NCI-H2029 treated with DMSO at 0.1 percent for 48 hours (cell line): ENCODE measurements around the gene CRCP.
"Not testable (repeated sequence)": the region's sequence is repeated elsewhere in the genome, so short reads cannot be mapped to it uniquely, and the experiment has no call there.

ENCODE experiments used
- DNase-seq: peaks from one replicate; lab custom pipeline; 2025; lab: John Stamatoyannopoulos, UW

The CRCP gene

GRCh38 chr7:66156035-66156434 is 41.4 kb downstream of the CRCP start:
- not testable (repeated sequence) for DNase-seq

DNA sequence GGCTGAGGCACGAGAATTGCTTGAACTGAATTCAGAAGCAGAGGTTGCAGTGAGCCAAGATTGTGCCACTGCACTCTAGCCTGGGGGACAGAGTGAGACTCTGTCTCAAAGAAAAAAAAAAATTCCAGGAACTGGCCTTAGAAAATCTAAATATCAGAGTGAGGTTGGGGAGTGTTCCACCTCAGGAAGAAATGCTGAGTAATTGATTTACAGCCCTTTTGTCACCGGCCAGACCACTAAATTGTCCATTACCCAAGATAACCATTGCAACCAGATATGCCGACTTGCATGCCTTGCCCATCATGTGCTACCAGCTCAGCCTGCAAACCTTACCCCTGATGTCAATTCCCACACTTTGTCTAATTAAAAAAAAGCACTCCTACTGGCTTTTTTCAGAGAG is 42.4 kb downstream of the CRCP start:
- DNase-seq: no peak

DNA sequence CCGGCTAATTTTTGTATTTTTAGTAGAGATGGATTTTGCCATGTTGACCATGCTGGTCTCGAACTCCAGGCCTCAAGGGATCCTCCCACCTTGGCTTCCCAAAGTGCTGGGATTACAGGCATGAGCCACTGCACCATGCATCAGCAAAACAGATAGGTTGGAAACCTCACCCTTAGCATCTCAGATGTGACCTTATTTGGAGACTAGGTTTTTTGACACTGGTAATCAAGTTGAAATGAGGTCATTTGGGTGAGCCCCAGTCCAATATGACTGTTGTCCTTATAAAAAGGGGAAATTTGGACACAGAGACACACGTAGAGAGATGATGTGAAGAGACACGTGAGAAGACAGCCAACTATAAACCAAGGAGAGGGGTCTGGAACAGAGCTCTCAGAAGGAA is 48.0 kb downstream of the CRCP start:
- DNase-seq: no peak

DNA sequence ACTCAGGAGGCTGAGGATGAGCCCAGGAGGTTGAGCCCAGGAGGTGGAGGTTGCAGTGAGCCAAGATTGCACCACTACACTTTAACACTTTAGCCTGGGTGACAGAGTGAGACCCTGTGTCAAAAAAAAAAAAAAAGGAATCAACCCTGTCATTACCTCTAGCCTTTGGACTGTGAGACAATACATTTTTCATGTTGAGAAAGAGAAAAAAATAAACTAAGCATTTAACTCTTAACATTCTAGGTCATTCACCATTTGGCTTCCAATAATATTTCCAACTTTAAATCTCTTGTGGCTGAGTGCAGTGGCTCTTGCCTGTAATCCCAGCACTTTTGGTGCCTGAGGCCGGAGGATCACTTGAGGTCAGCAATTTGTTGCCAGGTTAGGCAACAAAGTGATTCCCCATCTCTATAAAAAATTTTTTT is 48.6 kb downstream of the CRCP start:
- DNase-seq: no peak

GRCh38 chr7:66164356-66164755 is 49.7 kb downstream of the CRCP start:
- no peak for DNase-seq

- DNase-seq: peak; percentile 75
Measured at GRCh38 chr7:66167773-66168387, 53.2 kb downstream of the CRCP start.

- no peak for DNase-seq
Measured at GRCh38 chr7:66169616-66170015, 55.0 kb downstream of the CRCP start.

DNA sequence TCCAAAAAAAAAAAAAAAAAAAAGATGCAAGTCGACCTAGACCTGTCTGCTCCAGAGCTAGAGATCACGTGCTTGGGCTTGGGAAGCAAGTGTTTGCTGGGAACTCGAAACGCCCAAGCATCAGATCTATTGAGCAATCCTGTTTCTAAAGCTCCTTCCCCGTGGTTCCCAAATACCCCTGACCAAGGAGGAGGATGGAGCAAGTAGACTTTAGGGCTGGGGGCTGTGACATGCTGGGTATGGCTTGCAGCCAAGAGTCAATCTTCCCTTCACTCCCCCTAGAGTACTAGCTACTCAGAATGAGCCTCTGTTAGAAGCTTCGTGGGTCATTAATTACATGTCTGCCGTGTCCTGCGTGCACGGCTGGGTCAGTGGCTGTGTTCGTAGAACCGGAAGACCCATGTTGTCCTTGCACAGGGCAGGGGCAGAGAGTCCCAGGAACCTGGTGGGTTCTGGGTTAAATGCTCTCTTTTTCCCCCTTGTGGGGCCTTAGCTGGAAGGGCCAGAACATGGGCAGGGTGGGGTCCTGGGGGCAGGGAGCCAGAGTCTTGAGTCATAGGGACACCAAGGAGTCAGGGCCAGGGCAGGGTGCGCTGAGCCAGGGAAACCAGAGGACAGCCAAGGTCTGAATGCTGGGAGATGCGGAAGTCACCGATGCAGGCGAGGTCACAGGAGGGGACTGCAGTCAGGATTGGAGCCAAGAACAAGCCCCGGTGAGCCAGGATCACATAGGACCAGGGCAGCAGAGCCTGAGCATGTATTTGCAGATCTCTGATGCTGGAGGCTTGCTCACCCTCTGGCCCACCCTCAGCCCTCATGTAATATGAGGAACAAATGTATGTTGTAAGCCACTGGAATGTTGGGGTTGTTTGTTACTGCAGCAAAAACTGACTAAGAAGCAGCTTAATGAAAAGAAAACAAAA is 55.9 kb downstream of the CRCP start:
- no peak for DNase-seq

DNA sequence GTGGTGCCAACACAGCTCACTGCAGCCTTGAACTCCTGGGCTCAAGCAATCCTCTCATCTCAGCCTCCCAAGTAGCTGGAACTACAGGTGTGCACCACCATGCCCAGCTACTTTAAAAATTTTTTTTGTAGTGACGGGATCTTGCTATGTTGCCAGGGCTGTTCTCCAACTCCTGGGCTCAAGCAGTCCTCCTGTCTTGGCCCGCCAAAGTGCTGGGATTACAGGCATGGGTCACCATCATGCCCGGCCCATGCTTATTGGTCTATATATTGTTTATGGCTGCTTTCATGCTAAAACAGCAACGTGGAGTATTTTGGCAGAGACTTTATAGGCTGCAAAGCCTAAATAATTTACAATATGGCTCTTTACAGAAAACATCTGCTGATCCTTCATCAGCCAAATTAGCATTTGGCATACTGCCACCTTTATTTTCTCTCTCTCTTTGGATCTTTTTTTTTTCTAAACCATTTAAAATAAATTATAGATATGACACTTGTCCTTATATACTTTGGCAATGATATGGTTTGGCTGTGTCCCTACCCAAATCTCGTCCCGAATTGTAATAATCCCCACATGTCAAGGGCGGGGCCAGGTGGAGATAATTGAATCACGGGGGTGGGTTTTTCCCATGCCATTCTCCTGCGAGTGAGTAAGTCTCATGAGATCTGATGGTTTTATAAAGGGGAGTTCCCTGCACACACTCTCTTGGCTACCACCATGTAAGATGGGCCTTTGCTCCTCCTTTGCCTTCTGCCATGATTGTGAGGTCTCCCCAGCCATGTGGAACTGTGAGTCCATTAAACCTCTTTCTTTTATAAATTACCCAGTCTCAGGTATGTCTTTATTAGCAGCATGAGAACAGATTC is 58.1 kb downstream of the CRCP start:
- not testable (repeated sequence) for DNase-seq

DNA sequence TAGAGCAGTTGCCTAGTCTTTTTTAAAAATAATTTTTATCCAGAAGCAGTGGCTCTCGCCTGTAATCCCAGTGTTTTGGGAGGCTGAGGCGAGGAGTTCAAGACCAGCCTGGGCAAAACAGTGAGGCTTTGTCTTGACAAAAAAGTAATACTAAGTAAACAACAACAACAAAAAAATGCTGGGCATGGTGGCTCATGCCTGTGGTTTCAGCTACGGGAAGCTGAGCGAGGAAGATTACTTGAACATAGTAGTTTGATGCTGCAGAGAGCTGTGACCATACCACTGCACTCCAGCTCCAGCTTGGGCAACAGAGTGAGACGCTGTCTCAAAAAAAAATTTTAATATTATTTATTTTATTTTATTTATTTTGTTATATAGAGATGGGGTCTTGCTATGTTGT is 59.2 kb downstream of the CRCP start:
- no peak for DNase-seq

GRCh38 chr7:66175006-66175405 is 60.4 kb downstream of the CRCP start:
- not testable (repeated sequence) for DNase-seq

DNA sequence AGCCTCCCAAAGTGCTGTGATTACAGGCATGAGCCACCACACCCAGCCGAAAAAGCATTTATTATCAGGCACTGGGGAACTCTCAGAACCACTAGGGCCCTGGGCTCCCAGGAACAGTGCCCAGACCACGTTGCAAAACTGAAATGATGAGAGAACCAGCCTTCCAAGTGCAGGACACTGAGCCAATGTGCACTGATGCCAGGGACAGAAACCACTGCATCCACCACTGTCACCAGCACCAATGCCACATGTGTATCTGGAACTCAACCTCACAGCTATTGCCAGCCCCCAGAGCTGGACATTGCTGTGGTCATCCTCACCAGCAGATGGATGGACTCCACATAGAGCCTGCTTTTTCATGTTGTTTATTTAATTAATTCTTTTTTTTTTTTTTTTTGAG is 62.3 kb downstream of the CRCP start:
- no peak for DNase-seq

DNA sequence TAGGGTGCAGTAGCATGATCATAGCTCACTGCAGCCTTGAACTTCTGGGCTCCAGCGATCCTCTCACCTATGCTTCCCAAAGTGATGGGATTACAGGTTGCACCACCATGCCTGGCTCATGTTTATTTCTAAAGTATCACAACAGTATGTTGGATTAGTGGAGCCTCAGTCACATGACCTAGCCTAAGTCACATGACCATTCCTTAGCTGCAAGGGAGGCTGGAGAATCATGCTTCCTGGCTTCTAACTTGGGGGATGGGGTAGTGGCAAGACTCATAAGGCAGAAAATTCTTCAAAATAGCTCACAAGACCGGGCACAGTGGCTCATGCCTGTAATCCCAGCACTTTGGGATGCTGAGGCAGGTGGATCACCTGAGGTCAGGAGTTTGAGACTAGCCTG is 63.6 kb downstream of the CRCP start:
- DNase-seq: no peak

- DNase-seq: no peak
Measured at GRCh38 chr7:66181329-66181728, 66.7 kb downstream of the CRCP start.

DNA sequence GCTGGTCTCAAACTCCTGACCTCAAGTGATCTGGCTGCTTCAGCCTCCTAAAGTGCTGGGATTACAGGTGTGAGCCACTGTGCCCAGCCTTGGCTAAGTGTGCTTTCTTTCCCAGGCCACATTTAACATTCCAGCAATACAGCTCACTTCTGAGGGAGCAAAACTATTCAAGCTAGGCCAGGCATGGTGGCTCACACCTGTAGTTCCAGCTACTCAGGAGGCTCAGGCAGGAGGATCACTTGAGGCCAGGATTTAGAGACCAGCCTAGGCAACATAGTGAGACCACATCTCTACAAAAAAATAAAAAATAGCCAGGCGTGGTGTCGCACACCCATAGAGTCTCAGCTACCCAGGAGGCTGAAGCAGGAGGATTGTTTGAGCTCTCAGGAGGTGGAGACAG is 67.2 kb downstream of the CRCP start:
- no peak for DNase-seq

- no peak for DNase-seq
Measured at GRCh38 chr7:66182920-66183319, 68.3 kb downstream of the CRCP start.

GRCh38 chr7:66183700-66184099 is 69.1 kb downstream of the CRCP start:
- DNase-seq: no peak

DNA sequence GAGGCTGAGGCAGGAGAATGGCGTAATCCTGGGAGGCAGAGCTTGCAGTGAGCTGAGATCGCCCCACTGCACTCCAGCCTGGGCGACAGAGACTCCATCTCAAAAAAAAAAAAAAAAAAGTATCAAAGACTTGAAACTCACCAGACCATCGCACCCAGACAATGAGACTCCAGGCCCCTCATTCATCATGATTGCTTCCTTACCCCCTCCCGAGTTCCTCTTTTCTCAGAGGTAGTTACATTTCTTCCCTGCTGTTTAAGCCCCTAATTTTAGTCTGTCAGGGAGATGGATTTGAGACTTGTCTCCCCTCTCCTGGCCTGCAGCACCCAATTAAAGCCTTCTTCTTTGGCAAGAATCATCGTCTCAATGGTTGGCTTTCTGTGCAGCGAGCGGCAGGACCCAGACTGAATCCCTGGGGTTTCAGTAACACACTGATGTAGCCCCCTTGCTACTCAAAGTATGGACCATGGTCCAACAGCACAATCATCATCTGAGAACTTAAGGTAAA is 71.1 kb downstream of the CRCP start:
- no peak for DNase-seq

GRCh38 chr7:66186991-66187390 is 72.3 kb downstream of the CRCP start:
- DNase-seq: no peak

DNA sequence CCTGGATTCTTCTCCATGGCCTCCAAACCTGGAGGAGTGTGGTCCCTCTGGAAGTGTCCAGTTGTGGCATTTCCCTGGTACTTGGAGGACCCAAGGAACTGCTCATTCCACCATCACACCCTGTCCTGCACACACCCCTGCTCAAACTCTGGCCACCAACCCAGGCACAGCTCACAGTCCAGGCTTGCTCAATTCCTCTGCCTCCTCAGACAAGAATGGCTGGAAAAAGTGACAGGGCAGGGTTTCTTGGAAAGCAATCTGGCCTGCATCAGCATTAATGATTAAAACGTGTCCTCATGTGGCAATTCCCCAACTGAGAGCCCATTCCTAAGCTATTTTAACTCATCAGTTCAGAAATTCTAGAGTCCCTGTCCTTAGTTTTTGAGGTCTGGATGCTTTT is 73.3 kb downstream of the CRCP start:
- DNase-seq: no peak

DNA sequence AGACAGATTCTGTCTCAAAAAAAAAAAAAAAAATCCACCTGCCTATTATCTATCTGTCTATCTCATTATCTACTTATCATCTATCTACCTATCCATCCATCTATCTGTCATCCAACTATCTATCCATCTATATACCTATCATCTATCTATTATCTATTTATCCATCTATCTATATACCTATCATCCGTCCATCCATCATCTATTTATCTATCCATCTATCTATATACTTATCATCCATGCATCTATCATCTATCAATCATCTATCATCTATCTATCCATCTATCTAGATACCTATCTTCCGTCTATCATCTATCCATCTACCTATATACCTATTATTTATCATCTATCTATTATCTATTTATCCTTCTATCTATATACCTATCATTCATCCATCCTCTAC is 74.0 kb downstream of the CRCP start:
- DNase-seq: no peak
